Measurements from ENCODE around the gene RILPL1.
"Not testable (repeated sequence)": the region's sequence is repeated elsewhere in the genome, so short reads cannot be mapped to it uniquely, and the experiment has no call there.

Gene RILPL1

DNA sequence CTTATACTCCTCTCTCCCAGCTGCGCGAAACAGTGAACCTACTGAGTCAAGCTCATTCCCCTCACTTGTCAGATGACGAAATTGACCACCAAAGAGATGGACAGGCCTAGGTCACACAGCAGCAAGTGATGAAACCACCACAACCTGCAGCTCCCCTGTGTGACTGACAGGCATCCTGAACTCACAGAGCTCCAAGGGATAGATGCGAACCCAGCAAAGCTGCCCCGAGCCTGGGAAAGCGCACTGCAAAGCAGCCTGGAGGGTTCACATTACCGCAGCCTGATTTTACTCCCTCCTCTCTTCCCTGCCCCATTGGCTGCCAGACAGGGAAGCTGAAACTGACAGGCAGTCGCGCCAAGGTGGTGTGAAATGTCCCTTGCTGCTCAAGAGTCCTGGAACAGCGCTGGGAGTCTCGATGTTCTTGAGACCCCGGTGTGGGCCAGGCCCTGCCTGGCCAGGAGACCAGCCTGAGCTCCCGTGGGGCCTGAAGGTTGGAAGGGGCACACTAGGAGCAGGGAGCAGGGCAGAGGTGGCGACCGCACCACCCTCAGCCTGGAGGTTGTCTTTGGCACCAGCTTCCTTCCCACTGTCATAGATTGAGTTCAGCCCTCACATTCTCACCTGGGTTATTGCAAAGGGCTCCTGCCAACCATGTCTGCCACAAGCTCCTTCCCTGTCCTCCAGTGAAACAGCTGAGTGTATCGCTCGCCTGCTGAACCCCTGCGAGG, 39.2 kb downstream of the RILPL1 start:
- no peak for DNase-seq (ENCODE audit: low read depth in 2 of 2)

DNA sequence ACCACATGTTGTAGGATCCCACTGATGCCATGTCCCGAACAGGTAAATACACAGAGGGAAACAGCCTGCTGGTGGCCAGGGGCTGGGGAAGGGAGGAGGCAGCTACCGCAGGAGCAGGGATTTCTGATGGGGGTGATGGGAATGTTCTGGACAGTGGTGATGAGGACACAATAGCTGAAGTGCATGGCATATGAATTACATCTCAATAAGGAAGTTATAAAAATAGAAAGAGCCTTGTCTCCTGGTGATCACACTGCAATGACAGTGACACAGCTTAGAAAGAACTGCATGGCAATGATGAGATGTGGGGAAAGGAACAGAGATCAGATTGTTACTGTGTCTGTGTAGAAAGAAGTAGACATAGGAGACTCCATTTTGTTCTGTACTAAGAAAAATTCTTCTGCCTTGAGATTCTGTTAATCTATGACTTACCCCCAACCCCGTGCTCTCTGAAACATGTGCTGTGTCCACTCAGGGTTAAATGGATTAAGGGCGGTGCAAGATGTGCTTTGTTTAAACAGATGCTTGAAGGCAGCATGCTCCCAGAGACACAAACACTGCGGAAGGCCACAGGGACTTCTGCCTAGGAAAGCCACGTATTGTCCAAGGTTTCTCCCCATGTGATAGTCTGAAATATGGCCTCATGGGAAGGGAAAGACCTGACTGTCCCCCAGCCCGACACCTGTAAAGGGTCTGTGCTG, 41.0 kb downstream of the RILPL1 start:
- DNase-seq (ENCODE audit: low read depth in 2 of 2), result not testable (repeated sequence)

DNA sequence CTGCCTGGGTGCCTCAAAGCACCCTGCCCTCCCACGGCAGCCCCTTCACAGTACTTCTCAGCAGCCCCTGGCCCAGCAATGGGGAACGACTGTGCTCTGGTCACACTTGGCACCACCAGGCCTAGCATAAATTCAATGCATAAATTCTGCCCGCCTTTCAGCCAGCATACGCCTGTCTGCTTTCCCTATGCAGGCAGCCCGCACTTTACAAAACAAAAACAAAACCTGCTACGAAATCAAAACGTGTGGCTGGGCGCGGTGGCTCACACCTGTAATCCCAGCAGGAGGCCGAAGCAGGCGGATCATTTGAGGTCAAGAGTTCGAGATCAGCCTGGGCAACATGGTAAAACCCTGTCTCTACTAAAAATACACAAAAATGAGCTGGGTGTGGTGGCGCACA, 42.0 kb downstream of the RILPL1 start:
- DNase-seq (ENCODE audit: low read depth in 2 of 2), result no peak

DNA sequence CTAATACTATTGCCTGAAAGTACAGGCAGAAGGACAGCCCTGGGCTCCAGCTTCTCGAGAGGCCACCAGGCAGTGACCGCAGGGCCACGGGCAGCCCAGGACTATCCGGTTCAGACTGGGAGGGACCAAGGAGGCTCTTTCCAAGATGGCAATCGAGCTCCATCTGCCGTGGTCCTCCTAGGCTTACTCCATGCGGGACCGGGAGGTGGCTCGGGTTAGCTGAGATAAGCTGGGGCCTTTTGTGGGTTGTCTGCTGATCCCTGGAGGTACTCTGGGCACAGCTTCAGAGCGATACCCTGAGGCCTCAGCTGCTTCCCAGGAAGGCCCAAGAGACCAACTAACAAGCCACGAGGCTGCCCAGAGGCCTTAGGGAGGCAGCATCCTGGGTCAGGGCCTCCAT, 42.5 kb downstream of the RILPL1 start:
- DNase-seq (ENCODE audit: low read depth in 2 of 2), result no peak

DNA sequence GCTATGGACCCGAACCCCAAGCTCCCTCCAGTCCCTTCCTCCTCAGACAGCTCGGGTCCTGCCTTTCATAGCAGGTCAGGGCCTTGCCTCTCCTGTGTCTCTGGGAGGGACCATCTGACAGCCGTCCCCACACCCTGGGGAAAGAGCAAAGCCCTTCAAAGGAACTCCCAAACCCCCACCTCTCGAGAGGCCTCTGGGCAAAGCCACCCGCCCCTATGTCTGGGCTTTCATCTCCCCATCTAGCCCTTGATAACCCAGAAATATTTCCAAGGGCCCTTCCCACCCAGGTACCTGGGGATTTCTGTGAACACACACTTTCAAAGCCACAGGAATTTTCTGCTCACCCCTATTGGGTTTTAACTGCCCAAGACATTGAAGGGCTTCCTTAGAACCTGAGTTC, 43.4 kb downstream of the RILPL1 start:
- no peak for DNase-seq (ENCODE audit: low read depth in 2 of 2)

DNA sequence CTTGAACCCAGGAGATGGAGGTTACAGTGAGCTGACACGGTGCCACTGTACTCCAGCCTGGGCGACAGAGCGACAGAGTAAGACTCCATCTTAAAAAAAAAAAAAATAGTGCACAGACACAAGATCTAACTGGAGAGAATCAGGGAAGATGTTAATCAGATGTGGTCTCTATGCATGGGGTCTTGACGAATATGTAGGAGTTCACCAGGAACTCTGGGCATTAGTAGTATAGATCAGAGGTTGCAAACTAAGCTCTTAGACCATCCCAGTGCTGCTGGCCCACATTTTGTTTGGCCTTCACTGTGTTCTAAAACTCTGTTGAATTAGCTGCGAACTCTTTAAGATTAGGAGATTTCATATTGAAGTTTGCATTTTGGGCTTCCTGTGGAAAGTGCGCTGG, 43.9 kb downstream of the RILPL1 start:
- DNase-seq (ENCODE audit: low read depth in 2 of 2), result no peak

DNA sequence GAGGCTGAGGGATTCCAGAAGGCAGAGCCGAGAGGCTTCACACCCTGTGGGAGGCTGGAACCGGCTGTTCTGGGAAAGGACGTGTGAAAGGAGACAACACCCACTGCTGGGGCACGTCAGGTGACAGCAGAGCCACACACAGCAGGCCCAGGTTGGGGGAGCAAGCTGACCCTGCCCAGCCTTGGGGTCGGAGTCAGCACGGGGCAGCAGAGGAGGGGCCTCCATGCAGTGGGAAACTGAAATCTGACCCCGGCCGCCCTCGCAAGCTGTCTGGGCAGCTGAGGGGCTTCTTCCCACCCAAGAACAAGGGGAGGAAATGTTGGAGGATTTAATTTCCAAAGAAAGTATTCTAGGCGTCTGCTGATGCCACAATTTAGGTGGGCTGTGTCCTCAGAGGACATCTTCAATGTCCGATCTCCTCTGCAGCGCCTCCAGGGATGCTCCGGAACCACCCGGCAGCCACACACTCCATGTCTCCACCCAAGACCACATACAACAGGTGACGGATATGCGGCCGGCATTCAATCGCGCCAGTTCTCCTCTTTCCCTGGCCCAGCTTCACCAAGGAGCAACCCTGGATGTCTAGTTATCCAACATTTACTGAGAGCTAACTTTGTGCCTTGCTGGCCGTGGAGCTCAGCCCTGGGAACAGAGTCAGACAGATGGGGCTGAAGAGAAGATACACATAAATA, 44.8 kb downstream of the RILPL1 start:
- DNase-seq (ENCODE audit: low read depth in 2 of 2), result no peak

DNA sequence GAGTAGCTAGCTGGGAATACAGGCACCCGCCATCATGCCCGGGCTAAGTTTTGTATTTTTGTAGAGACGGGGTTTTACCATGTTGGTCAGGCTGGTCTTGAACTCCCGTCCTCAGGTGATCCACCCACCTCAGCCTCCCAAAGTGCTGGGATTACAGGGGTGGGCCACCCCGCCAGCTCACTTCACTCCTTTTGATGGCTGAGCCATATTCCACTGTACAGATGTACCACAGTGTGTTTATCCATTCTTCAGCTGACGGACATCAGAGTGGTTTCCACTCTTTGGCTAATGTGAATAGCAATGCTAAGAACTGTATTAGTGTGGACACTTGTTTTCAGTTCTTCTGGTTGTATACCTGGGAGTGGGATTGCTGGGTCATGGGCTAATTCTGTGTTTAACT, 46.1 kb downstream of the RILPL1 start:
- no peak for DNase-seq (ENCODE audit: low read depth in 2 of 2)

DNA sequence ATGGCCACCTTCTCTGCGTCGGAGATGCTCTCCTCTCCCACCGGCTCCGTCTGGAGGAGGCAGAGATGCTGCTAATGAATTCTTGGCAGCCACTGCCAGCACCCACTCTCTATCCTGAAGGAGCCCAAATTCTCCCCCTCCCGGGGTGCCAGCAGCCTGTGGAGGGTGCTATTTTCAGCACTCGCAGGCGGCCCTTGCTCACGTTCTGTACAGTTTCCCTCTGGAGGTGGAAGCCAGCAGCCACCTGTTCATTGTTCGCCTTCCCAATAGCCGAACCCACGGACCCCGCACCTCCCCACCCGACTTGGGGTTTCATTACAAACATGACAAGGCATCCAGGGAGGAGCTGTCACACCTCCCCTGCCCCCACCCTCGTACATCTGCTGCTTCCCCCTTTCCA, 47.8 kb downstream of the RILPL1 start:
- DNase-seq (ENCODE audit: low read depth in 2 of 2), result no peak

DNA sequence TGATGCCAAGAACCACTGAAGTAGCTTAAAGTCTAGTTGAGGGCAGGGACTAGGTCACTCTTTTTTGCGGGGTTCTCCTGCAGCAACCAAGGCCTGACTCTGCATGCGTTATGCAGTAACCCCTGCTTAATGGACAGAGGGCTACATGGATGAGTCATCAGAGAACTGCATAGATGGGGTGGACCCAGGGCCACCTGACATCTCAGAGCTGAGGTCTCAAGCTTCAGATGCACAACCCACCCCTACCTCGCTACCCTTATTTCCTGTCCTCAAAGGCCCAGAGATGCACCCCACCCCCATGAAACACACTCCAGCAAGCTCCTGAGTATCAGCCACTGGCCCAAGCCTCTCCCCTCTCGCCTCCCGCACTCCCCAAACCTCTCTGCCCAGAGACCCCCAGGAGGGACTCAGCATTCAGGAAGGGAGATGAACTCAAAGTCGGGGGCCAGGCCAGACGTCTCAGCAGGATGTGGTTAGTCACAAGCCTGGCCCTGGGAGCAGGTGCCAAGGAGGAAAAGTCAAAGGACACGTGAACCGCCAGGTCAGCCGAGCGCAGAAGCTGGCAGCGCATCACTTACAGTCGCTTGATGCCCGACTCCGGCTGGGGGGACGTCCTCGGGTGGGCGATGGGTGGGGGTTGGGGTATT, 49.8 kb downstream of the RILPL1 start:
- DNase-seq (ENCODE audit: low read depth in 2 of 2), result no peak

DNA sequence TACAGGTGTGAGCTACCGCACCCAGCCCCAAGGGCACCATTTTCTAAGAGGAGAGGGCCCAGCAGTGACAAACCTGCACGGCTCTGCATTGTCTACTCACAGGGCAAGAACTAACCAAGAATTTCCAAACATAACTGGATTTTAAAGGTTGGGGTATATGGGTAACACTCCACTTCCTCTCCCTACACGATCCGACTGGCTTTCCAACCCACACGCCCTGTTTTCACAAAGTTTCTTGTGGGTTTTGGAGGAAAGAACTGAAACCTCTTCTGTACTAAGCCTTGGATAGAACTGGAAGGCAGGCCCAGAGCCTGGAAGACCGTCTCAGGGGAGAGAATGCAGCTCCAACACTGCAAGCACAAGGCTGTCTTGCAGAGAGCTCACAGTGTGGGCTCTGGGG, 50.6 kb downstream of the RILPL1 start:
- DNase-seq (ENCODE audit: low read depth in 2 of 2), result no peak

DNA sequence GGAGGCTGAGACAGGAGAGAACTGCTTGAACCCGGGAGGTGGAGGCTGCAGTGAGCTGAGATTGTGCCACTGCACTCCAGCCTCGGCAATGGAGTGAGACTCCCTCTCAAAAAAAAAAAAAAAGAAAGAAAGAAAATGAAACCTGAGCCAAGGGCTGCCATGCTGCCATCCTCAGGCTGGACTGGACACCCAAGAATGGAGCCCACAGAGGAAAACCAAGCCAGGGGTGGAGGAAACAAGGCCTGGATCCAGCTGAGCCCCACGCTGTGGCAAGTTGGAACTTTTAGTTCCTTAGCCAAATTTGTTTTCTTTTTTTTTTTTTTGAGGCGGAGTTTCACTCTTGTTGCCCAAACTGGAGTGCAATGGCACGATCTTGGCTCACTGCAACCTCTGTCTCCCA, 52.3 kb downstream of the RILPL1 start:
- DNase-seq (ENCODE audit: low read depth in 2 of 2), result not testable (repeated sequence)

DNA sequence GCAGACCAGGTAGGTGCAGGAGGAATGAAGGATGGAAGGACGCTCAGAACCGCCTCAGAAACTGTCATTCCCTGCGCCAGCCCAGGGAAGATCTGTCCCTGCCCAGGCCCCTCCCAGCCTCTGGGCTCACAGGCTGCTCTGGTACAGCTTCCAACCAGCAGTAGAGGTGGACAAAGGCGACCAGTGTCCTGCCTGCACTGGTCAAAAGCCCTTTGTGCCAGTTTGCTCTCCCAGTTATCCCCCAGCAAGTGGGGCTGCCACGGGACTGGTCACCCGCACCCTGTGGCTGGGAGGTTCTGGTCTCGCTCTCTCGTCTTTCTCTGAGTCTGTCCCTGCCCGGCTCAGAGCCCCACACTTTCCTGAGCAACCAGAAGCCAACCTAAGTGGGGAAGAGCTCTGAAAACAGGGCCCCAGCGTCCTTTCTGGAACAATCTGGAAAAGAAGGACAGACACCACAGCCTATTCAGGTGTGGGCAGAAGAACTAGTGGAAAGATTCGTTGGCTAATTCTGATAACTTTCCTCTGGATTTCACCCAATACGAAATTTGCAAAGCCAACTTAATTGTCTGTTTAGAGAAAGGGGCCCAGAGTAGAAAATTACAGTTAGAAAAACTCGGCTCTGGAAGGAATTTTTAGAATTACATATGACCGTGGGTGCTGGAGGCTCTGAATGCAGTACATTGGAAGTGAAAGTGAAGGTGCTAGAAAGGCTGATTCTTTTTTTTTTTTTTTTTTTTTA, 53.9 kb downstream of the RILPL1 start:
- no peak for DNase-seq (ENCODE audit: low read depth in 2 of 2)

DNA sequence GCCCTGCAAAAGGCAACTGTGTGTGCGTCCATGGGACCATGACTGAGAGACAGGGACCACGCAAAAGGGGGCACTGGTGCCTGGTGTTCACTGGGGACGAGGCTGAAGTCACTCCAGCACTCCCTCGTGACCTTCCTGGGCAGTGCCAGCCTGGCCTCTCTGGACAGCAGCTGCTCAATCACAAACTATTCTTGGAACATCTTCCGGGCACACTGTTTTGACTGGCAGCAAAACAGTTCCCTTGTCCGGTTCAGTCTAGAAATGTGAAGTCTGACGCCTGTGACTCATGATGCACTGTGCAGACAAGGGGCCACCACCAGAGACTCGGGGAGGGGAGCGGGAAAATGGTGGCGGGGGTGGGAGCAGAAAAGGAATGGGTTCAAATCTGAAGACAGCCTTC, 54.8 kb downstream of the RILPL1 start:
- no peak for DNase-seq (ENCODE audit: low read depth in 2 of 2)

DNA sequence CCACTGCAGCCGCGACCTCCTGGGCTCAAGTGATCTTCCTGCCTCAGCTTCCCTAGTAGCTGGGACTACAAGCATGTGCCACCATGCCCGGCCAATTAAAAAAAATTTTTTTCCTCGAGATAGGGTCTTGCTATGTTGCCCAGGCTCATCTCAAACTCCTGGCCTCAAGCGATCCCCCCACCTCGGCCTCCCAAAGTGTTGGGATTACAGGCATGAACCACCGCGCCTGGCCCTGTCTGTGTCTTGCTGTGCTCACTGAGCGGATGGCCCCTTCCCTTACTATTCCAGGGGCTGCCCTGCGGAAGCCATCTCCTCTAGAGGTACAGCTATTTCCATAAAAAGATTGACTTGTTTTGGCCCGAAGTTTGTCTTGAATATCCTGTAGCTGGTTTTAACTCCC, 55.5 kb downstream of the RILPL1 start:
- no peak for DNase-seq (ENCODE audit: low read depth in 2 of 2)

DNA sequence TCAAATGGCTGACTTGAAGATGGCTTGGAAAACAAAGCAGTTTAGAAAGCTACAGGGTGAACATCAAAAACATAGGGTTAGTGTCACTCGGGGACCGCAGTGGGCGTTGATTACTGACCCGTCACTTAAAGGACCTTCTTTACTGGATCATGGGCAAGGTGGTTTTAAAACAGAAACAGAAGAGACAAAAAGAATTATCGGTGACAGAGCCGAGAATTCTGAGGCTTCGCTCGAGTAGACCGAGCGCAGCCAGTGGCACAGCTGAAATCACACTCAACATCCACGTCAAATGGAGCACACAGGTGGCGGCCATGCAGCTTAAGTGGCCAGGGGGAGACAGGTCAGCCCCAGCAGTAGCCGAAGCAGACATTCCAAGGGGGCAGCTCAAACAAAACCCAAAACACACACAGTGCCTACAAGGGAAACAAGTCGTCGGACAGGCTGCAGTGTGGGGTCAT, 58.2 kb downstream of the RILPL1 start:
- DNase-seq (ENCODE audit: low read depth in 2 of 2), result no peak

DNA sequence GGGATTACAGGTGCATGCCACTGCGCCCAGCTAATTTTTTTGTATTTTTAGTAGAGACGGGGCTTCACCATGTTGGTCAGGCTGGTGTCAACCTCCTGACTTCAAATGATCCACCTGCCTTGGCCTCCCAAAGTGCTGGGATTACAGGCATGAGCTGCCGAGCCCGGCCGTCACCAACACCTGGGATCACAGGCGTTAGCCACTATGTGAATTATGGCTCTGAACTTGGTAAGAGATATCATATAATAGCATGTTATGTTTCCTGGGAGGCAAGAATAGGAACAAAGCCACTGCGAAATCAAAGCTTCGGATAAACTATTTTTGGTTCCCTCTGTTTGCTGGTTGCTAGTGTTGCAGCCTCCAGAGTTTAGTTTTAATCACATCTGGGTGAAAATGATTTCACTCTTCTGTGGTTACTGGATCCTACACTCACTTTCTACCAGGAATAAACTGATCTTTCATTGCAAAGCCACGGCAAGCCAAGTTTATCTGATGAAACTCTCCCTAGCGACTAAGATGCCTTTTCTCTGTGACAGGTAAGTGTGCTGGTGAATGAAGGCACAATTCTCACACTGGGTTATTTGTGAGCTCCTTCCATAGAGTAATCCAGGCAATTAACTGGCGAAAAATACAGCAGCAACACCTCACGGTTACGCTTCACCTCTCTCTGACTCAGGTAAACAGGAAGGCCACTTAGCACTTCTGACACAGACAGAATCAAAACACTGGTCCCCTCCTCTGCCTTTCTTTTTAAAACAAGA, 58.9 kb downstream of the RILPL1 start:
- no peak for DNase-seq (ENCODE audit: low read depth in 2 of 2)

DNA sequence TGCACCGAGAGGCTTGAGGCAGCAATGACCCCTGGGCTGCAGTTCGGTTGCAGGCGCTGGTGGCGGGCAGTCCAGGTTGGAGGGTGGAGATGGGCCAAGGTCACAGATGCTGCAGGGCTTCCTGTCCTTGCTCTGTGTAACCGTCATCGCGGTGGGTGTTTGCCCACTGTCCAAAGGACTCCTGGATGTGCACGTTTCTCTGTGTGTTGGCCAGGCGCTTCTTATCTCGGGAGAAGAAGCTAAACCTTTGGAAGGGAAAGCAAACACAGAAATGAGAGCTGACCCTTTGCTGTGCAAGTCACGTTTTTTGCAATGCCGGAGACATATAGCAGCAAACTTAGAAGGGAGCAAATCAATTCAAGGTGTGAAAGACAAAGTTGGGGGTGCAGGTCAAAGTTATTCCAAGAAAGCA, 61.1 kb downstream of the RILPL1 start:
- DNase-seq (ENCODE audit: low read depth in 2 of 2), result no peak

DNA sequence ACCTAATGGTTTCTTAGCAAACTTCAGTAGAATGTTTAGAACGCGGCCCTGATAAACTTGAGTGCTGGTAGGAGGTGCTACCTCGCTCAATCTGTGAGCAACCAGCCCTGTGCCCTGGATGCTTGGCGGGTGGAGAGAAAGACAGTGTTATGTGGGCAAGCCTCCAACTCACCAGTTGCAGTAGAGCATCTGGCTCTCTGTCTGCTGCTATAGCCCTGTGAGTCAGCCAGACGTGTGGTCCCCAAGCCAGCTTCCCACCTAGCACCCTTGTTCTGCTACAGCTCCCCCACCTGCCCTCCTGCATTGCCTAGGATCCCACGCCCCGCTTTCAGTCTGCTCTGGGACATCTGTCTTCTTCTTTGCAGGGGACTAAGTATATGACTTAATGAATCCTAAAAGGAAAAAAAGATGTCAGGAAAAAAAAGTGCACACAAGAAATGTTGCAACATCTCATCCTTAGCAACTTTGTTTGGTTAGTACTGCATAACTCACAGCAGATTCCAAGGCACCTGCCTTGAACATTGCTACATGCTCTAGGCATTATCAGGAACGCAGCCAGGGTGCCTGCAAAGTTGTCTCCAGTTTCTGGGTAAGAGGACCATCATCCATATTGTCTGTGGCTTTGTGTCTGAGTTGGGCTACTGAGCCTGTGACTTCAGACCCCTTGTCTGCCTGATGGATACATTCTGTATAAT, 62.0 kb downstream of the RILPL1 start:
- DNase-seq (ENCODE audit: low read depth in 2 of 2), result no peak

DNA sequence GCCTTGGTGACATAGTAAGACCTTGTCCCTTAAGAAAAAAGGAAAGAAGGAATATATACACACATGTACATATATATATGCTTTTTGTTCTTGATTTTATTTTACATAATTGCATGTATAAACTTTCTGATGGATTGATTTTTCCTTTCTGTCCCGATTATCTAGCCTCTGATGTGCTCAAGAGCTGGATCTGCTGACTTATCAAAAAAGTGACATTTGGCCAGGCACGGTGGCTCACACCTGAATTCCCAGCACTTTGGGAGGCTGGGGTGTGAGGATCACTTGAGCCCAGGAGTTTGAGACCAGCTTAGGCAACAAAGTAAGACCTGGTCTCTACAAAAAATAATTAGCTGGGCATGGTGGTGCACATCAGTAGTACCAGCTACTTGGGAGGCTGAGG, 63.5 kb downstream of the RILPL1 start:
- no peak for DNase-seq (ENCODE audit: low read depth in 2 of 2)
